HEK293 (cell line): Measurements from ENCODE around the gene WRNIP1.

Experiments used
- CTCF ChIP-seq: fragments of 450-650 bp; formaldehyde crosslinking; IDR thresholded peaks from 2 replicates; pipeline ENCODE4 v1.5.1; 2016; ENCODE audit warnings: missing biosample characterization, missing genetic modification characterization
- ZNF398 ChIP-seq: fragments of 450-650 bp; formaldehyde crosslinking; IDR thresholded peaks from 2 replicates; pipeline ENCODE4 v1.5.1; 2017; ENCODE audit warnings: missing biosample characterization, missing genetic modification characterization
- ZNF518A ChIP-seq: fragments of 450-650 bp; formaldehyde crosslinking; conservative IDR thresholded peaks from 2 replicates; pipeline ENCODE4 v1.5.1; 2016; ENCODE audit warnings: low read depth, missing biosample characterization, missing genetic modification characterization
- ZNF639 ChIP-seq: fragments of 450-650 bp; formaldehyde crosslinking; IDR thresholded peaks from 2 replicates; pipeline ENCODE4 v1.5.1; 2016; ENCODE audit warnings: missing biosample characterization, missing genetic modification characterization
- ZNF791 ChIP-seq: fragments of 450-650 bp; formaldehyde crosslinking; IDR thresholded peaks from 2 replicates; pipeline ENCODE4 v1.5.1; 2016; ENCODE audit warnings: missing biosample characterization, missing genetic modification characterization

- TF ChIP-seq ZNF639 = no peak
- no peak for TF ChIP-seq CTCF
- TF ChIP-seq ZNF398 = no peak
- TF ChIP-seq ZNF791 (tag by site-specific recombination) = no peak
- TF ChIP-seq ZNF518A (tag by site-specific recombination) = no peak
These were observed 5.9 kb downstream of the WRNIP1 start for GRCh38 chr6:2771079-2771478.
